ENCODE results near the gene PARD3. TPM values are rescaled to one million over a fixed set of nuclear protein-coding genes. Genes with fewer than 3 reads are reported as not detected.

PARD3 gene
- polyA plus RNA-seq, 3 donors: 0.51 TPM; not detected in 2

DNA sequence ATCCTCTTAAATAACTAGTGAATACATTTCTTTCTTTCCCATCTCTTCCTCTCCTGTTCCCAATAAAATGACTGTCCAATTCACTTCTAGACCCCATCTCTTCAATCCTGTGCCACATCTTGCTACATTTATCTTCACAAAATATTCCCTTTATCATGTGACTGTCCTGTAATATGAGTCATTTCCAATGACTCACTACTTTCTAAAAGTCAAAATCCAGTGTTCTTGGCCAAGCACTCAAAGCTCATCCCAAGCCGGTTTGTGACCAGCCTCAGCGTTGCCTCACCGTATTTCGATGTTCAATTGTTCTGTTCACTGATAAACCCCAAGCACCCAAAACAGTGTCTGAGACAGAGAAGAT, 104.7 kb downstream of the PARD3 start:
- H3K4me3 Mint-ChIP-seq: peak overlapping the region in 1 of 2 donors; percentile 12
- Histone ChIP-seq H3K36me3 (replicated peaks in 1 of 2; ENCODE audit: control insufficient read depth in 1 of 2, insufficient read depth in 2 of 2, low read length in 2 of 2) (no peaks in the 10 kb centered on the region), H3K27me3 (ENCODE audit: control insufficient read depth in 2 of 2, insufficient read depth in 2 of 2, low read length in 2 of 2) (peaks cover 19 to 26% of the 10 kb centered on the region in 2 donors), H3K79me2 (ENCODE audit: insufficient read depth, low read length) (no peaks in the 10 kb centered on the region), H3K4me2 (replicated peaks; ENCODE audit: extremely low read depth, low read length, poor library complexity, severe bottlenecking) (no peak overlapping the region), H3K27ac (ENCODE audit: low read depth in 1 of 2, low read length in 2 of 2) (no peak overlapping the region), H3K9me3 (replicated peaks in 1 of 2; ENCODE audit: control insufficient read depth in 1 of 2, insufficient read depth in 1 of 2, low read length in 2 of 2) (no peaks in the 10 kb centered on the region), H2AFZ (ENCODE audit: insufficient read depth, low read depth, low read length, poor library complexity, severe bottlenecking) (no peak overlapping the region), H3K9ac (ENCODE audit: insufficient read depth, low read length, poor library complexity, severe bottlenecking) (no peak overlapping the region), H4K20me1 (ENCODE audit: insufficient read depth, low read length) (no peaks in the 10 kb centered on the region), H3K4me3 (replicated peaks in 1 of 3; ENCODE audit: low read depth in 2 of 3, low read length in 3 of 3) (no peak overlapping the region), H3K4me1 (ENCODE audit: control insufficient read depth in 1 of 2, insufficient read depth in 2 of 2, low read length in 2 of 2) (no peaks in the 10 kb centered on the region)
- H3K9me3 Mint-ChIP-seq: peaks cover 0 to 3% (median 0%) of the 10 kb centered on the region in 7 donors
- H3K4me1 Mint-ChIP-seq: no peaks in the 10 kb centered on the region
- TF ChIP-seq, protein P1, sequence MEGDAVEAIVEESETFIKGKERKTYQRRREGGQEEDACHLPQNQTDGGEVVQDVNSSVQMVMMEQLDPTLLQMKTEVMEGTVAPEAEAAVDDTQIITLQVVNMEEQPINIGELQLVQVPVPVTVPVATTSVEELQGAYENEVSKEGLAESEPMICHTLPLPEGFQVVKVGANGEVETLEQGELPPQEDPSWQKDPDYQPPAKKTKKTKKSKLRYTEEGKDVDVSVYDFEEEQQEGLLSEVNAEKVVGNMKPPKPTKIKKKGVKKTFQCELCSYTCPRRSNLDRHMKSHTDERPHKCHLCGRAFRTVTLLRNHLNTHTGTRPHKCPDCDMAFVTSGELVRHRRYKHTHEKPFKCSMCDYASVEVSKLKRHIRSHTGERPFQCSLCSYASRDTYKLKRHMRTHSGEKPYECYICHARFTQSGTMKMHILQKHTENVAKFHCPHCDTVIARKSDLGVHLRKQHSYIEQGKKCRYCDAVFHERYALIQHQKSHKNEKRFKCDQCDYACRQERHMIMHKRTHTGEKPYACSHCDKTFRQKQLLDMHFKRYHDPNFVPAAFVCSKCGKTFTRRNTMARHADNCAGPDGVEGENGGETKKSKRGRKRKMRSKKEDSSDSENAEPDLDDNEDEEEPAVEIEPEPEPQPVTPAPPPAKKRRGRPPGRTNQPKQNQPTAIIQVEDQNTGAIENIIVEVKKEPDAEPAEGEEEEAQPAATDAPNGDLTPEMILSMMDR (IDR thresholded peaks at IDR 0.05): no peak
- no peak overlapping the region for H3K27ac Mint-ChIP-seq
- peaks cover 40 to 73% (median 60%) of the 10 kb centered on the region in 3 donors for H3K27me3 Mint-ChIP-seq (ENCODE audit: low read depth in 3 of 3)
- no peak for DNase-seq
- intact Hi-C loops (cut with micrococcal nuclease): no loop called here
- H3K36me3 Mint-ChIP-seq: no peaks in the 10 kb centered on the region
- WGBS (ENCODE audit: insufficient coverage): 100% methylated on average over 4 of the region's 4 CpGs

- H3K27ac ChIP-seq (ENCODE audit: low read depth in 1 of 2, low read length in 2 of 2): no peak overlapping the region
- no peaks in the 10 kb centered on the region for H3K79me2 ChIP-seq (ENCODE audit: insufficient read depth, low read length)
- peaks cover 40 to 73% (median 60%) of the 10 kb centered on the region in 3 donors for H3K27me3 Mint-ChIP-seq (ENCODE audit: low read depth in 3 of 3)
- TF ChIP-seq, protein P1 (IDR thresholded peaks at IDR 0.05): no peak
- H3K36me3 Mint-ChIP-seq: no peaks in the 10 kb centered on the region
- WGBS (ENCODE audit: insufficient coverage): 95% methylated on average over 3 of the region's 8 CpGs
- no peaks in the 10 kb centered on the region for H3K4me1 Mint-ChIP-seq
- no peaks in the 10 kb centered on the region for H3K9me3 ChIP-seq (replicated peaks in 1 of 2; ENCODE audit: control insufficient read depth in 1 of 2, insufficient read depth in 1 of 2, low read length in 2 of 2)
- intact Hi-C loops (cut with micrococcal nuclease): no loop called here
- H4K20me1 ChIP-seq (ENCODE audit: insufficient read depth, low read length): no peaks in the 10 kb centered on the region
- peak overlapping the region in 2 of 7 donors; percentile 11 to 40 for H3K27ac Mint-ChIP-seq
- H3K27me3 ChIP-seq (ENCODE audit: control insufficient read depth in 2 of 2, insufficient read depth in 2 of 2, low read length in 2 of 2): peaks cover 19 to 21% of the 10 kb centered on the region in 2 donors
- no peak overlapping the region for H3K4me2 ChIP-seq (replicated peaks; ENCODE audit: extremely low read depth, low read length, poor library complexity, severe bottlenecking)
- no peak overlapping the region for H2AFZ ChIP-seq (ENCODE audit: insufficient read depth, low read depth, low read length, poor library complexity, severe bottlenecking)
- H3K4me3 Mint-ChIP-seq: no peak overlapping the region
- no peak overlapping the region for H3K9ac ChIP-seq (ENCODE audit: insufficient read depth, low read length, poor library complexity, severe bottlenecking)
- no peak for DNase-seq
- no peak overlapping the region for H3K4me3 ChIP-seq (replicated peaks in 1 of 3; ENCODE audit: low read depth in 2 of 3, low read length in 3 of 3)
- H3K9me3 Mint-ChIP-seq: peaks cover 0 to 3% (median 0%) of the 10 kb centered on the region in 7 donors
- H3K36me3 ChIP-seq (replicated peaks in 1 of 2; ENCODE audit: control insufficient read depth in 1 of 2, insufficient read depth in 2 of 2, low read length in 2 of 2): no peaks in the 10 kb centered on the region
- no peaks in the 10 kb centered on the region for H3K4me1 ChIP-seq (ENCODE audit: control insufficient read depth in 1 of 2, insufficient read depth in 2 of 2, low read length in 2 of 2)
Measured at GRCh38 chr10:34709637-34710390, 105.3 kb downstream of the PARD3 start.

Data from CD14-positive monocyte (primary cell).